PC-3 (cell line): Measurements from ENCODE around the gene AGTPBP1. TPM values are rescaled to one million over a fixed set of nuclear protein-coding genes. Genes with fewer than 3 reads are reported as not detected.

ENCODE experiments used
- ATAC-seq: fragments of 200-7000 bp; cut with Tn5 transposase; 2 replicates; pipeline ENCODE4 v1.9.1; 2020; ENCODE audit warnings: mild to moderate bottlenecking, moderate library complexity
- BruUV-seq: library from RNA; stranded (reverse); fragments of 400-500 nt; replicated peaks from 2 replicates; lab custom pipeline; 2021; lab: Mats Ljungman, UMichigan
- CTCF ChIA-PET: fragments of 300-600 bp; sonication (Branson Sonifier 250); formaldehyde crosslinking; loops from one replicate; lab custom pipeline; 2022; ENCODE audit warnings: antibody characterized with exemption; lab: Charles Lee
- POLR2A ChIA-PET: fragments of 300-600 bp; sonication (Branson Sonifier 250); formaldehyde crosslinking; loops from one replicate; lab custom pipeline; 2022; ENCODE audit warnings: antibody characterized with exemption; ENCODE audit not compliant: unreplicated experiment; lab: Charles Lee
- DNase-seq: peaks from one replicate; pipeline ENCODE4 v3.0.0-alpha.2; 2015
- H2AFZ ChIP-seq: fragments of 300-600 bp; sonication (generic); 2 replicates; pipeline ENCODE4 v1.6.0; 2016; ENCODE audit warnings: antibody characterized with exemption, low read length
- H3F3A ChIP-seq: fragments of 300-600 bp; sonication (generic); one replicate; pipeline ENCODE4 v1.6.0; 2017; ENCODE audit warnings: antibody characterized with exemption, low read length, control low read depth, mild to moderate bottlenecking; ENCODE audit not compliant: unreplicated experiment
- H3K27ac ChIP-seq: fragments of 300-600 bp; sonication (generic); 2 replicates; pipeline ENCODE4 v1.5.1; 2016; ENCODE audit warnings: mild to moderate bottlenecking, low read length
- H3K27me3 ChIP-seq: fragments of 300-600 bp; sonication (generic); 2 replicates; pipeline ENCODE4 v1.6.1; 2016; ENCODE audit warnings: low read length, mixed read lengths
- H3K36me3 ChIP-seq: fragments of 300-600 bp; sonication (generic); 2 replicates; pipeline ENCODE4 v1.6.1; 2016; ENCODE audit warnings: low read depth, mixed run types, low read length, mixed read lengths
- H3K4me1 ChIP-seq: fragments of 300-600 bp; sonication (generic); 2 replicates; pipeline ENCODE4 v1.5.1; 2016; ENCODE audit warnings: low read length; ENCODE audit not compliant: insufficient read depth
- H3K4me2 ChIP-seq: fragments of 300-600 bp; sonication (generic); 2 replicates; pipeline ENCODE4 v1.6.0; 2016; ENCODE audit warnings: low read length
- H3K4me3 ChIP-seq: fragments of 300-600 bp; sonication (generic); 2 replicates; pipeline ENCODE4 v1.5.1; 2016; ENCODE audit warnings: mild to moderate bottlenecking, low read length, mixed read lengths
- H3K79me2 ChIP-seq: fragments of 300-600 bp; sonication (generic); 2 replicates; pipeline ENCODE4 v1.6.1; 2017; ENCODE audit warnings: low read length, mixed read lengths
- H3K9ac ChIP-seq: fragments of 300-600 bp; sonication (generic); 2 replicates; pipeline ENCODE4 v1.6.0; 2016; ENCODE audit warnings: mild to moderate bottlenecking, low read length
- H3K9me2 ChIP-seq: fragments of 300-600 bp; sonication (generic); replicated peaks from 2 replicates; pipeline ENCODE4 v1.6.1; 2016; ENCODE audit warnings: mixed run types, low read length, mixed read lengths
- H3K9me3 ChIP-seq: fragments of 300-600 bp; sonication (generic); 2 replicates; pipeline ENCODE4 v1.6.1; 2016; ENCODE audit warnings: low read length, mixed read lengths
- H4K20me1 ChIP-seq: fragments of 300-600 bp; sonication (generic); 2 replicates; pipeline ENCODE4 v1.6.1; 2016; ENCODE audit warnings: low read length, mixed read lengths
- EZH2 ChIP-seq: fragments of 300-600 bp; sonication (generic); IDR thresholded peaks from one replicate; pipeline ENCODE4 v1.6.1; 2017; ENCODE audit warnings: antibody characterized with exemption, mild to moderate bottlenecking, low read length; ENCODE audit not compliant: unreplicated experiment
- EZH2phosphoT487 ChIP-seq: fragments of 300-600 bp; sonication (generic); IDR thresholded peaks from 2 replicates; pipeline ENCODE4 v1.6.1; 2018; ENCODE audit warnings: mild to moderate bottlenecking, antibody characterized with exemption, low read length, borderline replicate concordance
- intact Hi-C: fragments of 100-400 bp; cut with micrococcal nuclease; formaldehyde crosslinking; loops from 2 replicates; pipeline ENCODE4 v1.9.0; 2023
- total RNA-seq: library from RNA; depleted of rRNA; stranded (reverse); fragments of >200 nt; gene quantifications from 2 replicates; pipeline ENCODE4 v1.2.3, GENCODE V29; 2014
- TF ChIP-seq, protein P1 (sequence below): fragments of 300-600 bp; sonication (generic); conservative IDR thresholded peaks from 2 replicates; pipeline ENCODE4 v1.5.1; 2017; ENCODE audit warnings: antibody characterized with exemption, low read depth, mild to moderate bottlenecking, low read length

Gene AGTPBP1
- total RNA-seq, 1 experiment from 2014 or later: 6.0 TPM

DNA sequence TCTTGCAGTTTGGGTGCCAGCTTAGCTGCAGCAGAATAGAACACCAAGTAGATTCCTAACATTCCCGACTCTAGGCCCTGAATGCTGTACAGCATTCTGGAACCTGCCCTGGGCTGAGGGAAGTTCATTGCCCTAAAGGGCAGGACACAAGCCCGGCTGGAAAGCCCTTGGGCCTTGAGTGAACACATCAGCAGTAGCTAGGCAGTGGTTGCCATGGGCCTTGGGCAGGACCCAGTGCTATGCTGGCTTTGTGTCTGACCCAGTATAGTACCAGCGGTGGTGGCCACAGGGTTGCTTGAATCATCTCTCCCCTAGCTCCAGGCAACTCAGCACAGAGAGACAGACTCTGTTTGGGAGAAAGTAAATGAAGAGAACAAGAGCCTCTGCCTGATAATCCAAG is 137.8 kb downstream of the AGTPBP1 start:
- H3K36me3 ChIP-seq: no peaks in the 10 kb centered on the region
- no peaks in the 10 kb centered on the region for H3K4me1 ChIP-seq
- ChIA-PET POLR2A (no interaction called here), CTCF (no interaction called here)
- H3K4me2 ChIP-seq: no peak overlapping the region
- DNase-seq: no peak
- H3K9ac ChIP-seq: no peak overlapping the region
- BruUV-seq: no TSS peak
- no peaks in the 10 kb centered on the region for H3F3A ChIP-seq
- no peaks in the 10 kb centered on the region for H4K20me1 ChIP-seq
- H2AFZ ChIP-seq: no peak overlapping the region
- H3K9me2 ChIP-seq: no peaks in the 10 kb centered on the region
- no peaks in the 10 kb centered on the region for H3K9me3 ChIP-seq
- H3K79me2 ChIP-seq: no peaks in the 10 kb centered on the region
- no peak overlapping the region for H3K4me3 ChIP-seq
- H3K27ac ChIP-seq: no peak overlapping the region
- ATAC-seq: no peak
- TF ChIP-seq, protein P1, sequence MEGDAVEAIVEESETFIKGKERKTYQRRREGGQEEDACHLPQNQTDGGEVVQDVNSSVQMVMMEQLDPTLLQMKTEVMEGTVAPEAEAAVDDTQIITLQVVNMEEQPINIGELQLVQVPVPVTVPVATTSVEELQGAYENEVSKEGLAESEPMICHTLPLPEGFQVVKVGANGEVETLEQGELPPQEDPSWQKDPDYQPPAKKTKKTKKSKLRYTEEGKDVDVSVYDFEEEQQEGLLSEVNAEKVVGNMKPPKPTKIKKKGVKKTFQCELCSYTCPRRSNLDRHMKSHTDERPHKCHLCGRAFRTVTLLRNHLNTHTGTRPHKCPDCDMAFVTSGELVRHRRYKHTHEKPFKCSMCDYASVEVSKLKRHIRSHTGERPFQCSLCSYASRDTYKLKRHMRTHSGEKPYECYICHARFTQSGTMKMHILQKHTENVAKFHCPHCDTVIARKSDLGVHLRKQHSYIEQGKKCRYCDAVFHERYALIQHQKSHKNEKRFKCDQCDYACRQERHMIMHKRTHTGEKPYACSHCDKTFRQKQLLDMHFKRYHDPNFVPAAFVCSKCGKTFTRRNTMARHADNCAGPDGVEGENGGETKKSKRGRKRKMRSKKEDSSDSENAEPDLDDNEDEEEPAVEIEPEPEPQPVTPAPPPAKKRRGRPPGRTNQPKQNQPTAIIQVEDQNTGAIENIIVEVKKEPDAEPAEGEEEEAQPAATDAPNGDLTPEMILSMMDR: no peak
- TF ChIP-seq EZH2 (no peak), EZH2phosphoT487 (no peak)
- no peaks in the 10 kb centered on the region for H3K27me3 ChIP-seq
- intact Hi-C loops: no loop called here

DNA sequence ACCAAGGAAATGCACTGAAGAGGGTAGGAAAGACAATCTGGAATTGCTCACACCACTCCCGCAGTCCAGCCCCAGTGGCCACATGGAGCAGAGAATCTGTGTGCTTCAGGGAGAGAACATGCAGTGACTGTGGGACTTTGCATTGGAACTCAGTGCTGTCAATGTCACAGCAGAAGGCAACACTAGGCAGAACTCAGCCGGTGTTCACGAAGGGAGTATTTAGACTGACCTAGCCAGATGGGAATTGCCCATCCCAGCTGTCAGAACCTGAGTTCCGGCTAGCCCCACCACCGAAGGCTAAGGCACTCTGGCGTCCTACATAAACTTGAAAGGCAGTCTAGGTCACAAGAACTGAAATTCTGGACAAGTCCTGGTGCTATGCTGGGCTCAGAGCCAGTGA is 139.0 kb downstream of the AGTPBP1 start:
- Histone ChIP-seq H4K20me1 (no peaks in the 10 kb centered on the region), H3K36me3 (no peaks in the 10 kb centered on the region), H3K27me3 (no peaks in the 10 kb centered on the region), H3K9ac (no peak overlapping the region), H3K79me2 (no peaks in the 10 kb centered on the region), H3K4me3 (no peak overlapping the region), H3K4me1 (no peaks in the 10 kb centered on the region), H3F3A (no peaks in the 10 kb centered on the region), H3K4me2 (no peak overlapping the region), H3K9me3 (no peaks in the 10 kb centered on the region), H2AFZ (no peak overlapping the region), H3K27ac (no peak overlapping the region), H3K9me2 (no peaks in the 10 kb centered on the region)
- ATAC-seq (no peak), DNase-seq (no peak)
- POLR2A ChIA-PET: no interaction called here
- TF ChIP-seq EZH2 (no peak), EZH2phosphoT487 (no peak)
- TF ChIP-seq, protein P1: no peak
- intact Hi-C loops: no loop called here
- CTCF ChIA-PET: no interaction called here
- BruUV-seq: no TSS peak

DNA sequence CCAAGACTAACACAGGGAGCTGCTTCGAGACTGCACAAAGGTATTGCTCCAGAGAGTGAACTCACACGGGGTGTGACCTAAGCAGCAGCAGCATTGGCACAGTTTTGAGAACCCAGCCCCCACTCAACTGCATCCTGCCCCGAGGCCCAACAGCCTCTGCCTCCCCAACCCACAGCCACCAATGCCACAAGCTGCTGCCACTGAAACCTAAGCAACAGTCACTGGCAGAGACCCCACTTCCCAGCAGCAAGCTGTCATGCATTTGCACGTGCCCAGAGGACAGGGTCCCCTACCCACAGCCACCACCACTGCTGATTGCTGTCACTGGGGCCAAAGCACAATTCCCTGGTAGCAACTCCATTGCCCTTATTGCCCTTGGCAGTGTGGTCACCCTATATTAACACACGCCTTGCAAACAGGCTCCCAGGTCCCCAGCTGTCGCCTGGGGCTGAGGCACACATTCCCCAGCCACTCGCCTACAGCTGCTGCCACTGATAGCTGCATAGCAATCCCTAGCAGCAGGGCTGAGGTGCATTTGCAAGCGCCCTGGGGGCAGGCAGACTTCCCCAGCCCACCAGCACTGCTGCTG is 141.0 kb downstream of the AGTPBP1 start:
- DNase-seq (no peak), ATAC-seq (no peak)
- TF ChIP-seq EZH2phosphoT487 (no peak), EZH2 (no peak)
- TF ChIP-seq, protein P1: no peak
- intact Hi-C loops: no loop called here
- Histone ChIP-seq H3K27ac (no peak overlapping the region), H3K4me1 (no peaks in the 10 kb centered on the region), H3K36me3 (no peaks in the 10 kb centered on the region), H3K27me3 (no peaks in the 10 kb centered on the region), H4K20me1 (no peaks in the 10 kb centered on the region), H3K9ac (no peak overlapping the region), H3K4me2 (no peak overlapping the region), H3F3A (no peaks in the 10 kb centered on the region), H3K4me3 (no peak overlapping the region), H3K9me3 (no peaks in the 10 kb centered on the region), H3K79me2 (no peaks in the 10 kb centered on the region), H3K9me2 (no peaks in the 10 kb centered on the region), H2AFZ (no peak overlapping the region)
- no TSS peak for BruUV-seq
- ChIA-PET CTCF (no interaction called here), POLR2A (no interaction called here)
